Measurements from ENCODE around the gene MCCC2.

DNA sequence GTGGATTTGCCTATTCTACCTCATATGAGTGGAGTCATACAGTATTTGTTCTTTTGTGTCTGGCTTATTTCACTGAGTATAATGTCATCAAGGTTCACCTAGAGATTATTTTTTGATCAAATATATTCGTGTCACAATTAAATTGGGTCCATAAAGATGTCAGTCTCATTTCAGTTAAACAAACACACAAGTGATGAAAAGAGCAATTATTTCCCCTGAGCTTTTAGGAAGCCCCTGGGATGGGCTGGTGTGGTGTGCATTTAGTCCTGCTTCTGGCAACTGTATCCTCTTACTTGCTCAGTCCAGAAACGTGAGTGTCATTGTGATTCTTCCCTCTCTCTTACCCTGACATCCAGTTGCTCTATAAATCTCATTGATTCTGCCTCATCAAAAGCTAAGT is 79.2 kb downstream of the MCCC2 start:
- TF ChIP-seq, protein P1, sequence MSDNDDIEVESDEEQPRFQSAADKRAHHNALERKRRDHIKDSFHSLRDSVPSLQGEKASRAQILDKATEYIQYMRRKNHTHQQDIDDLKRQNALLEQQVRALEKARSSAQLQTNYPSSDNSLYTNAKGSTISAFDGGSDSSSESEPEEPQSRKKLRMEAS (IDR thresholded peaks at IDR 0.05), result no peak
- no peak for TF ChIP-seq RAD21 (IDR thresholded peaks at IDR 0.05 in 1 of 2, conservative IDR thresholded peaks at IDR 0.05 in 1 of 2; ENCODE audit: low read depth in 2 of 2, low read length in 2 of 2)
- no peak for TF ChIP-seq CTCF (IDR thresholded peaks at IDR 0.05; ENCODE audit: control extremely low read depth in 1 of 3, insufficient read depth in 1 of 3, low read depth in 1 of 3, low read length in 3 of 3)
- TF ChIP-seq JUND (IDR thresholded peaks at IDR 0.05; ENCODE audit: low read length), result no peak
- TF ChIP-seq EZH2 (IDR thresholded peaks at IDR 0.05; ENCODE audit: low read depth, low read length, severe bottlenecking), result no peak
- TF ChIP-seq ATF3 (IDR thresholded peaks at IDR 0.05; ENCODE audit: insufficient read depth, low read depth, low read length), result no peak
- no peak for TF ChIP-seq HDAC6 (IDR thresholded peaks at IDR 0.05; ENCODE audit: low read depth, low read length)
- TF ChIP-seq SP1 (IDR thresholded peaks at IDR 0.05; ENCODE audit: low read depth, low read length), result no peak
- no peak for TF ChIP-seq BRCA1 (IDR thresholded peaks at IDR 0.05; ENCODE audit: low read depth, low read length)
- TF ChIP-seq CREB1 (IDR thresholded peaks at IDR 0.05), result no peak

Data from H1 (cell line).